Muscle layer of duodenum (tissue), 2 donors: ENCODE results near the gene ARFGAP1.
A peak's percentile ranks its signal among the peaks of the same experiment; 100 is the strongest.

Experiments used
- H3K27ac ChIP-seq: one replicate; pipeline ENCODE4 v1.7.0; 2013; ENCODE audit warnings: mild to moderate bottlenecking, low read length
- H3K27me3 ChIP-seq: one replicate; pipeline ENCODE4 v1.7.0; 2013; ENCODE audit warnings: low read depth, mild to moderate bottlenecking, control low read depth, low read length
- H3K36me3 ChIP-seq, 2 donors: one replicate each; pipeline ENCODE4 v1.7.0; 2013; ENCODE audit warnings: low read length in 2 of 2, control low read depth in 1 of 2, mild to moderate bottlenecking in 1 of 2; ENCODE audit not compliant: insufficient read depth in 2 of 2, control insufficient read depth in 1 of 2
- H3K4me1 ChIP-seq, 2 donors: one replicate each; pipeline ENCODE4 v1.7.0; 2013; ENCODE audit warnings: low read length in 2 of 2, mild to moderate bottlenecking in 2 of 2, control low read depth in 1 of 2, moderate library complexity in 1 of 2; ENCODE audit not compliant: insufficient read depth in 2 of 2, control insufficient read depth in 1 of 2
- H3K4me3 ChIP-seq, 2 donors: one replicate each; pipeline ENCODE4 v1.7.0; 2013; ENCODE audit warnings: low read length in 2 of 2, low read depth in 1 of 2, mild to moderate bottlenecking in 1 of 2
- H3K9me3 ChIP-seq, 2 donors: one replicate each; pipeline ENCODE4 v1.7.0; 2013; ENCODE audit warnings: low read length in 2 of 2, control low read depth in 1 of 2, mild to moderate bottlenecking in 1 of 2; ENCODE audit not compliant: control insufficient read depth in 1 of 2
- donor health status: healthy.

ARFGAP1 gene

DNA sequence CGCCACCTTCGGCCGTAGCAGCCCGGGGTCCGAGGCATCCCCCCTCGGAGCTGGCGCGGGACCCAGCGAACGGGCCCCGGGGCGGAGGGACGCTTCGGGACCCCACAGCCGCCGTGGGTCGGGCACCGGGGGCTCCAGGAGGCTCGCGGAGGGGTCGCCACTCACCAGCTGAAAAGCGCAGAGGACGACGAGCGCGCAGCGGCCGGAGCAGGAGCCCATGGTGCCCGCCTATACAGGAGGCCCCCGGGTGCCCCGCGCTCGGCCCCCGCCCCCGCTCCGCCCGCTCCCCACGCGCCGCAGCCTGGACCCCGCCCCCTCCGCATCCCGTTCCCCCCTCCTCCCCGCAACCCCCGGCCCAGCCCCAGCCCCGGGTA, 18.4 kb upstream of the ARFGAP1 start, which contains the start of gene NKAIN4:
TSS of gene NKAIN4 (minus strand) at position 232 of the 374 bp plus-strand sequence. CDS start at position 219, 13 bp downstream.
- peak within 1 kb of the TSS in 1 of 2 donors; percentile 42 for H3K4me3 ChIP-seq

DNA sequence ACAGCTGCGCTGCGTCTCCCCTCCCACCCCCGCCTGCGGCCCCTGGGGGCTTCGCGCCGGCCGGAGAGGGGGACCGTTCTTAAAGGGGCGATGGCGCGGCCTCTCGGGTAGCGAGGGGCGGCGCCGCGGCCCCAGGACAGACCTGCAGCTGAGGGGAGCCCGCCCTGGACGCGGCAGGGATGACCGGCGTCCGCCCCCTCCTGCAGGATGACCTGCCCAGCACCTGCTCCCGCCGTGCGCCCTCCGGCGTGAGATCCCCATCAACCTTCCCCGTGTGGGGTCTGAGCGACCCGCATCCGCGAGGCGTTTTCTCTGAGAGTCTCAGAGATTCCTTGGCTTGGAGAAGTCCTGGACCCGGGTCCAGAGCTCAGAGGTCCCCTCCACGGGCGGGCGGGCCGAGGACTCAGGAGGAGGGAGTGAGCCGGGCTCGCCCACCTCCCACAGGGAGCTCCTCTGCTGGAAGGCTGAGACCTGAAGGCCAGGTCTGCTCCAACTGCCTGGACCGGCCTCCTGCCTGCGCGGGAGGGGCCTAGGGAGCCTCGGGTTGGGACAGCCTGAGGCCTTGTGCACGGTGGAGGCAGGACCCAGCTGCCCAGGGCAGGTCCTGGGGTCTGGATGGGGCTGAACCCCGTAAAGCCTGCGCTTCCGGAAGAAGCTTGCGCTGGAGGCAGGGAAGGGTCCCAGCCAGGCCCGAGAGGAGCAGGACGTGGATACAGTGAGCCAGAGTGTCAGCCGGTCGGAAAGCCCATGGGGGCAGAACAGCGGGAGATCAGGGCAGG, 17.8 kb upstream of the ARFGAP1 start:
- no peaks in the 10 kb centered on the region for H3K36me3 ChIP-seq
- no peaks in the 10 kb centered on the region for H3K9me3 ChIP-seq
- H3K27ac ChIP-seq: no peak overlapping the region
- no peak overlapping the region for H3K4me3 ChIP-seq
- peaks cover 8% of the 10 kb centered on the region for H3K27me3 ChIP-seq
- peaks cover 0 to 14% of the 10 kb centered on the region in 2 donors for H3K4me1 ChIP-seq

More for the DNA sequence above, 18.4 kb upstream of the ARFGAP1 start, which contains the start of gene NKAIN4:
- Histone ChIP-seq H3K36me3 (no peaks in the 10 kb centered on the region), H3K4me1 (peaks cover 0 to 14% of the 10 kb centered on the region in 2 donors), H3K9me3 (no peaks in the 10 kb centered on the region), H3K27me3 (peaks cover 8% of the 10 kb centered on the region), H3K27ac (no peak within 1 kb of the TSS)

DNA sequence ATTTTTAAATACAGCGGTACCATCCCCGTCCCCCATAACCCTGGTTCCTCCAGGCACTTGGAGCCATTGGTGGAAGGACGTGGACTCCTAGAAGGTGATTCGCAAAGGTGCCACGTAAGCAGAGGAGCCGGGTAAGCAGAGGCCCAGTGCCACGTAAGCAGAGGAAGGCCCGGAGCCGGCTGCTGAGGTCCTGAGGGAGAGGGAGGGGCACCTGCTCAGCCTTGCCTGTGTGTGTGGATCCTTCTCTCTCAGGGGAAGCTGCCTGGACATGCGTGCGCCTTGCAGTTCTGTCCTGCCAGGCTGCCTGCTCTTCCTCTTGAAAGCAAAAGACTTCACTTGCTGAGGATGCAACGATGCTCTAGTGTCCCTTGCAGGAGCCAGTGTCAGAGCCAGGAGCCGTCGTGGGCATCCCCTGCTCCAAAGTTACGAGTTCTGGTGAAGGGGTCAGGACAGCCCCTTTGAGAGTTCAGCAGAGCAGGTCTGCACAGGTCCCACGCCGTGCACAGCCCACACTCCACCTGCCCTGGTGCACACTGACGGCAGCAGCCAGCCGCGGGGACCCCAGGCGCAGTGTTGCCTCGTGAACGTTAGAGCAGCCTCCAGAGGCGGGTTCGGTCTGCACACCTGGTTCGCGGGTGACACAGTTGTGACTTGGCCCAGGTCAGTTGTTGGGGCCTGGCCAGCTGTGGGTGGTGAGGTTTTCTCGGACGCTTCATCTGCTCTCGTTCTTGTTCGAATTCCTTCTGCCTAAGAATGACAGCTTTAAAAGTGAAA, 16.5 kb upstream of the ARFGAP1 start:
- no peak overlapping the region for H3K27ac ChIP-seq
- peaks cover 0 to 14% of the 10 kb centered on the region in 2 donors for H3K4me1 ChIP-seq
- peaks cover 8% of the 10 kb centered on the region for H3K27me3 ChIP-seq
- H3K36me3 ChIP-seq: no peaks in the 10 kb centered on the region
- H3K4me3 ChIP-seq: no peak overlapping the region
- no peaks in the 10 kb centered on the region for H3K9me3 ChIP-seq

DNA sequence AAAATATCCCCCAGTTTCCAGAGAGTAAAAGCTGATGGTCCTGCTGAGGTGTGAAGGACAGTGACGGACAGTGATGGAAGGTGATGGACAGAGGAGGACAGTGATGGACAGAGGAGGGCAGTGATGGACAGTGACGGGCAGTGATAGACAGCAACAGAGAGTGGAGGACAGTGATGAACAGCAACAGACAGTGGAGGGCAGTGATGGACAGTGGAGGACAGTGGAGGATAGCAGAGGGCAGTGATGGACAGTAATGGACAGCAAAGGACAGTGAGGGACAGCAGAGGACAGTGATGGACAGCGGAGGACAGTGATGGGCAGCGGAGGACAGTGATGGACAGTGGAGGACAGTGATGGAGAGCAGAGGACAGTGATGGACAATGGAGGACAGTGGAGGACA, 15.7 kb upstream of the ARFGAP1 start:
- Histone ChIP-seq H3K27me3 (peaks cover 8% of the 10 kb centered on the region), H3K9me3 (no peaks in the 10 kb centered on the region), H3K27ac (no peak overlapping the region), H3K36me3 (no peaks in the 10 kb centered on the region), H3K4me1 (peaks cover 0 to 14% of the 10 kb centered on the region in 2 donors), H3K4me3 (no peak overlapping the region)

DNA sequence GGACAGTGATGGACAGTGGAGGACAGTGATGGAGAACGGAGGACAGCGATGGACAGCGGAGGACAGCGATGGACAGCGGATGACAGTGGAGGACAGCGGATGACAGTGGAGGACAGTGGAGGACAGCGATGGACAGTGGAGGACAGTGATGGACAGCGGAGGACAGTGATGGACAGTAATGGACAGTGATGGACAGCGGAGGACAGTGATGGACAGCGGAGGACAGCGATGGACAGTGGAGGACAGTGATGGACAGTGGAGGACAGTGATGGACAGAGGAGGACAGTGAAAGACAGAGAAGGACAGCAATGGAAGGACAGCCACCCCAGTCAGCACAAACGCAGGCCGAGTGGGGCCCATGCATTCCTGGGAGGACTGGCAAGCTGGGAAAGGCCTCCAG, 15.0 kb upstream of the ARFGAP1 start:
- H3K4me1 ChIP-seq: peaks cover 0 to 14% of the 10 kb centered on the region in 2 donors
- no peaks in the 10 kb centered on the region for H3K36me3 ChIP-seq
- no peak overlapping the region for H3K27ac ChIP-seq
- no peaks in the 10 kb centered on the region for H3K9me3 ChIP-seq
- H3K27me3 ChIP-seq: peaks cover 8% of the 10 kb centered on the region
- no peak overlapping the region for H3K4me3 ChIP-seq

DNA sequence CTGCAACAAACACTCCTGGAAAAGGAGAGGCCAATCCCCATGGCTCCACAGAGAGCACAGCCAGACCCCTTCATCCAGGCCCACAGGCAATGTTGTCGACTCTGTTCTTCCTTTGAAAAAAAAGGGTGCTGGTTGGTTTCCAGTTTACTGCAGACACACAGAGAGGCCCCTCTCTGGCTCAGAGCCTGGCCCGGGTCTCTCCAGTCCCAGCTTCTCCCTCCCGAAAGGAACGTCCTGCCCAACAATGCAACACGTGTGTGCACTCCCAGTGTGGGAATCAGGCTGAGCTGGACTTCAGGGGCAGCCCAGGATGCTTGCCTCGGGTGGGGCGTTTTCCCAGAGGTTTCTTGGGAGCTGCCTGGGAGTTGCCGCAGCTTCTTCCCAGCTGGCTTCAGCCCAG, 13.8 kb upstream of the ARFGAP1 start:
- Histone ChIP-seq H3K4me1 (peaks cover 0 to 7% of the 10 kb centered on the region in 2 donors), H3K9me3 (no peaks in the 10 kb centered on the region), H3K27me3 (peaks cover 8% of the 10 kb centered on the region), H3K36me3 (no peaks in the 10 kb centered on the region), H3K4me3 (no peak overlapping the region), H3K27ac (no peak overlapping the region)

DNA sequence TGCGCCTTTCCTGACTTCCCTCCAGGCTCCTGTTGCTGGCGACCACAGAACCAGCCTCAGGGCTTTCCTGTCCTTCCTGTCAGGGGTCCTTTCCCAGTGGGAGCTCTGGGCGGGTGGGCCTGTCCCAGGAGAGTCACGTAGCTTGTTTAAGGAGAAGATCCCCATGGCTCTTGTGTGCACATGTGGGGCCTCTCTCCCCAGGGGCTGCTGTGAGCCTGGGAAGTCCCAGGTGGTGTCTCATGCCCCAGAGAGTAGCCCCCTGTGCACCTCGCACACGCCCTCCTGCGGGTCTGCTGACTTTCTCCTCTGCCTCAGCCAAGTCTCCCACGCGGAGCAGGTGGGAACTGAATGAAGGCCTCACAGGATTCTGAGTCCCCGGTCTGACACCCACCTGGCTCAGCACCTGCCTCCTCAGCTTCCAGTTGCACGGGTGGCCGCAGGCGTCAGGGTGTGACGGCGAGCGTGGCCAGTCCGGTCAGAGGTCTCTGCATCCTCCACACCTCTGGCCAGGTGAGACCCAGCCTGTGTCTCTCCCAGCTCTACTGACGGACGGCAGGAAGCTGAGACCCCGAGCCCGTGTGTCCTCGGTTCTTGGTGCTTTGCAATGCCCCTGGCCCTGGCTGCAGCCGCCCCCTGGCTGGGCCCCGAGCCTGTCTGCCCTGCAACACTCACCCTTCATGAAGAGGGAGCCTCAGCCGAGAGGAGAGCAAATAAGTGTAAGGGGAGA, 12.7 kb upstream of the ARFGAP1 start:
- no peaks in the 10 kb centered on the region for H3K4me1 ChIP-seq

DNA sequence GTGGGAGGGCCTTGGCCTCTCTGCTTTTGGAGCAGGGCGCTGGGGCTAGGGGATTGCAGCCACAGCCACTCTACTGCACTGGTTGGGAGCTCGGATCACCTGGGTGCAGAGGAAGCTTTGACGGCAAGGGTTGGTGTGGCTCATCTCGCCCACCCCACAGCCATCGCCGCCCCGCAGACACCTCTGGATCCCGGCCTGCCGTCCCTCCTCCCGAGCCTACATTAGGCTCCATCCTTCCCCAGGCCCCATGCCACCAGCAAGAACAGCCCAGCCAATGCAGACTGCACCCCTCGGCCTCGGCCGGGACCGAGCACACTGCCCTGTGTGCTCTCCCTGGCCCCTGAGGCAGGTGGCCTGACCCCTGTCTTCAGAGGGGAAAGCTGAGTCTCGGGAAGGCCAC, 12.1 kb upstream of the ARFGAP1 start:
- Histone ChIP-seq H3K9me3 (no peaks in the 10 kb centered on the region), H3K4me3 (no peak overlapping the region), H3K27me3 (peaks cover 5% of the 10 kb centered on the region), H3K27ac (no peak overlapping the region), H3K4me1 (no peaks in the 10 kb centered on the region), H3K36me3 (no peaks in the 10 kb centered on the region)

More for the DNA sequence above, 12.7 kb upstream of the ARFGAP1 start:
- Histone ChIP-seq H3K4me3 (no peak overlapping the region), H3K36me3 (no peaks in the 10 kb centered on the region), H3K27me3 (peaks cover 10% of the 10 kb centered on the region), H3K27ac (no peak overlapping the region), H3K9me3 (no peaks in the 10 kb centered on the region)

DNA sequence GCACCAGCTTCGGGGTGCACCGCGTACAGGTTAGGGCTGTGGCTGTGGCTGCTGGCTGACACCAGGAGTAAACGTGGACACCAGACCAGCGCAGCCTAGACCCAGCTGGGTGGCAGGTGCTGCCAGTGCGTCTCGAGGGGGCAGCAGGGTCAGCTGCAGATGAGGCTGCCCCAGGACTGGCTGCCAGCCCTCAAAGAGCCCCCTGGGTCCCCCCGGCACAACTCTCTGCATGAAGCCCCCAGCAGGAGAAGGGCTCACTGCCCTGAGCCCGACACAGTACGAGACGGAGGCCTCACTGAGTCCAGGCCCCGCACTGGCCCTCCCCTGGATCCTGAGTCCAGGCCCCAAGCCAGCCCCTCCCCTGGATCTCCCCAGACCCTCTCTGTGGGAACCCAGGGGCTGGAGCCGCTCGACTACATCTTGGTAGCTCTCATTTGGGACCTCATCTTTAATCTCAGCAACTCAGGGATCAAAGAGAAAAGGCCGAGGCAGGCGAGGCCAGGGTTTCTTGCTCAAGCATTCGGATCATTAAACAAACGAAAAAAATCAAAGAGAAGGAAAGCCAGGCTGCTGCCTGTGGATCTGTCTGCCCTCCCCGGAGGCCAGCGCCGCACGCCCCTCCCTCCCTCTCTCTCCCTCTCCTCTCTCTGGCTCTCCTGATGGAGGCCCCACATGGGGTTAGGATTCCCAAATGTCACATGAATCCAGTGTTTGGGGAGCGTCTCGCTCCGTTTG, 11.4 kb upstream of the ARFGAP1 start:
- Histone ChIP-seq H3K4me3 (no peak overlapping the region), H3K27ac (no peak overlapping the region), H3K4me1 (no peaks in the 10 kb centered on the region), H3K27me3 (peaks cover 5% of the 10 kb centered on the region), H3K9me3 (no peaks in the 10 kb centered on the region), H3K36me3 (no peaks in the 10 kb centered on the region)

DNA sequence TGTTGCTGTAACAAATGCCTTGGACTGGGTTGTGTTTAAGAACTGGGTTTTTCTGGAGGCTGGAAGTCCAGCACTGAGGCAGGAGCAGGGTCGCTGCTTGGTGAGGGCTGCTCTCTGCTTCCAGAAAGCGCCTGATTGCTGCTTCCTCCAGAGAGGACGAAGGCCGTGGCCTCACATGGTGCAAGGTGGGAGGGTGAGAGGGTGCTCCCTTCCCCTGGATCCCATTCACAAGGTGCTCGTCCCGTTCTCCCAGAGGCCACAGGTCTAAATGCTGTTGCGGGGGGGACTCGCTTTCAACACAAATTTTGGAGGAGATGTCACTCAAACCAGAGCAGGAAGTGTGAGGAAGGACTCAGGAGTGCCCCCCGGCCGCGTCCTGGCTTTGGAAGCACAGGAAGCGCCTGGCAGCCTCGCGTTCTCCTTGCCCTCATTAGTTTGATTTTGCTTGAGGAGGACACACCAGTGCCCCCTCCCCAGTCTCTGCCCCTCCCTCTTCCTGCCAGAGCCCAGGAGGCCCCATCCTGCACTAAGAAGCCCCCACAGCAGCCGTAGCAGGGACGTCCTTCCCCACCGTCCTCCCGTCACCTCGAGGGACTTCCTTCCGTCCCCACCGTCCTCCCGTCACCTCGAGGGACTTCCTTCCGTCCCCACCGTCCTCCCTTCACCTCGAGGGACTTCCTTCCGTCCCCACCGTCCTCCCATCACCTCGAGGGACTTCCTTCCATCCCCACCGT, 10.7 kb upstream of the ARFGAP1 start:
- Histone ChIP-seq H3K4me3 (no peak overlapping the region), H3K36me3 (no peaks in the 10 kb centered on the region), H3K4me1 (no peaks in the 10 kb centered on the region), H3K27me3 (peaks cover 5% of the 10 kb centered on the region), H3K27ac (no peak overlapping the region), H3K9me3 (no peaks in the 10 kb centered on the region)
